ENCODE data around the gene PXYLP1. TPM values are rescaled to one million over a fixed set of nuclear protein-coding genes. Genes with fewer than 3 reads are reported as not detected.

The PXYLP1 gene
- total RNA-seq, 1 donor from 2014 or later = 36.3 TPM

- H3K9ac ChIP-seq = no peak overlapping the region
- no peaks in the 10 kb centered on the region for H3K9me3 ChIP-seq (ENCODE audit: low read depth)
- Mint-ChIP-seq H3K36me3 (peaks cover 12% of the 10 kb centered on the region), H3K27ac (peak overlapping the region; percentile 27), H3K9me3 (no peaks in the 10 kb centered on the region), H3K4me3 (no peak overlapping the region), H3K27me3 (ENCODE audit: insufficient read depth, low read depth) (peaks cover 3% of the 10 kb centered on the region), H3K4me1 (peaks cover 37% of the 10 kb centered on the region)
- no peak overlapping the region for H3K4me2 ChIP-seq
- no peak overlapping the region for H2AFZ ChIP-seq (replicated peaks)
- H3K27me3 ChIP-seq = no peaks in the 10 kb centered on the region
- H3K79me2 ChIP-seq (ENCODE audit: low read depth) = no peaks in the 10 kb centered on the region
- H3K4me3 ChIP-seq = no peak overlapping the region
- peaks cover 13% of the 10 kb centered on the region for H3K4me1 ChIP-seq
- no peak for TF ChIP-seq EZH2 (IDR thresholded peaks at IDR 0.05)
- TF ChIP-seq EZH2phosphoT487 (IDR thresholded peaks at IDR 0.05) = no peak
- TF ChIP-seq CTCF (IDR thresholded peaks at IDR 0.05) = no peak
- no peaks in the 10 kb centered on the region for H4K20me1 ChIP-seq (ENCODE audit: low read depth)
- H3K36me3 ChIP-seq = no peaks in the 10 kb centered on the region
- DNase-seq (ENCODE audit: low spot score) = no peak
- peaks cover 3% of the 10 kb centered on the region for H3F3A ChIP-seq (ENCODE audit: low read depth)
- no peak overlapping the region for H3K27ac ChIP-seq
Observed at GRCh38 chr3:141243271-141243707, 11.7 kb downstream of the PXYLP1 start.

GRCh38 chr3:141246224-141246957, 14.8 kb downstream of the PXYLP1 start:
- Mint-ChIP-seq H3K27ac (no peak overlapping the region), H3K4me1 (peaks cover 23% of the 10 kb centered on the region), H3K36me3 (peaks cover 11% of the 10 kb centered on the region), H3K4me3 (no peak overlapping the region), H3K27me3 (ENCODE audit: insufficient read depth, low read depth) (no peaks in the 10 kb centered on the region), H3K9me3 (no peaks in the 10 kb centered on the region)
- Histone ChIP-seq H3K27ac (no peak overlapping the region), H3K4me1 (no peaks in the 10 kb centered on the region), H3K4me2 (no peak overlapping the region), H3K36me3 (no peaks in the 10 kb centered on the region), H3K4me3 (no peak overlapping the region), H4K20me1 (ENCODE audit: low read depth) (no peaks in the 10 kb centered on the region), H2AFZ (replicated peaks) (no peak overlapping the region), H3K27me3 (no peaks in the 10 kb centered on the region), H3K79me2 (ENCODE audit: low read depth) (no peaks in the 10 kb centered on the region), H3K9me3 (ENCODE audit: low read depth) (no peaks in the 10 kb centered on the region), H3K9ac (no peak overlapping the region), H3F3A (ENCODE audit: low read depth) (peaks cover 4% of the 10 kb centered on the region)
- no peak for TF ChIP-seq EZH2phosphoT487 (IDR thresholded peaks at IDR 0.05)
- no peak for TF ChIP-seq EZH2 (IDR thresholded peaks at IDR 0.05)
- no peak for TF ChIP-seq CTCF (IDR thresholded peaks at IDR 0.05)
- DNase-seq (ENCODE audit: low spot score) = no peak

GRCh38 chr3:141246958-141247301, 15.3 kb downstream of the PXYLP1 start:
- Histone ChIP-seq H3F3A (ENCODE audit: low read depth) (peaks cover 4% of the 10 kb centered on the region), H4K20me1 (ENCODE audit: low read depth) (no peaks in the 10 kb centered on the region), H3K9ac (no peak overlapping the region), H3K27ac (no peak overlapping the region), H3K9me3 (ENCODE audit: low read depth) (no peaks in the 10 kb centered on the region), H3K79me2 (ENCODE audit: low read depth) (no peaks in the 10 kb centered on the region), H3K36me3 (no peaks in the 10 kb centered on the region), H2AFZ (replicated peaks) (no peak overlapping the region), H3K4me2 (no peak overlapping the region), H3K4me1 (no peaks in the 10 kb centered on the region), H3K27me3 (no peaks in the 10 kb centered on the region), H3K4me3 (no peak overlapping the region)
- no peaks in the 10 kb centered on the region for H3K9me3 Mint-ChIP-seq
- no peak for DNase-seq (ENCODE audit: low spot score)
- no peak for TF ChIP-seq EZH2phosphoT487 (IDR thresholded peaks at IDR 0.05)
- no peak for TF ChIP-seq EZH2 (IDR thresholded peaks at IDR 0.05)
- TF ChIP-seq CTCF (IDR thresholded peaks at IDR 0.05) = no peak
- H3K27me3 Mint-ChIP-seq (ENCODE audit: insufficient read depth, low read depth) = no peaks in the 10 kb centered on the region
- peaks cover 23% of the 10 kb centered on the region for H3K4me1 Mint-ChIP-seq
- H3K36me3 Mint-ChIP-seq = peaks cover 11% of the 10 kb centered on the region
- no peak overlapping the region for H3K4me3 Mint-ChIP-seq
- H3K27ac Mint-ChIP-seq = peak overlapping the region; percentile 37
